ENCODE results near the gene TRIM52. TPM values are rescaled to one million over a fixed set of nuclear protein-coding genes. Genes with fewer than 3 reads are reported as not detected.

The TRIM52 gene
- total and polyA plus RNA-seq, 9 of the 15 experiments (the other 6 are each of a cell fraction or from before 2014, with no cell fraction given) = 3.3 to 21.9 (median 13.5) TPM

- in situ Hi-C loops (cut with MboI) = no loop called here
- BruUV-seq (replicated peaks) = TSS peak; percentile 100
- peak overlapping the region; percentile 95 for H2AFZ ChIP-seq (ENCODE audit: low read depth, low read length)
- no peaks in the 10 kb centered on the region for H3K79me2 ChIP-seq (ENCODE audit: control insufficient read depth, insufficient read depth, low read length)
- peaks cover 29 to 35% of the 10 kb centered on the region in 2 experiments; a peak in 4 of 5 replicates for H3K4me1 ChIP-seq (replicated peaks in 1 of 2; ENCODE audit: control insufficient read depth in 2 of 2, insufficient read depth in 2 of 2, low read length in 2 of 2)
- POLR2A ChIA-PET = interaction anchor here (0.5 to 2.4 kb wide), 23 partner anchors 8 to 377 kb away, joined by 3 to 18 read pairs (median 4); partner anchors contain the start of gene TRIM52
- no peaks in the 10 kb centered on the region for H3K9me3 ChIP-seq (replicated peaks; ENCODE audit: control insufficient read depth, insufficient read depth, low read depth, low read length)
- DNase-seq (ENCODE audit: extremely low read depth in 1 of 4, low spot score in 3 of 4) (peak in 3 of 4 experiments; percentile 36 to 94 (median 71)), ATAC-seq (peak; percentile 53), FAIRE-seq (peak; percentile 35)
- 0% methylated on average over 36 of the region's 36 CpGs for WGBS (ENCODE audit: insufficient coverage, low coverage, missing lambda C conversion rate)
- intact Hi-C loops (cut with micrococcal nuclease) = loop anchor here (1.0 to 2.0 kb wide), 3 partner anchors 11 to 16 kb away; partner anchors contain the start of gene TRIM41
- no peaks in the 10 kb centered on the region for H3K36me3 ChIP-seq (ENCODE audit: control insufficient read depth, insufficient read depth, low read length)
- H3K9me1 ChIP-seq (ENCODE audit: control insufficient read depth, insufficient read depth, low read length) = no peaks in the 10 kb centered on the region
- H3K27ac ChIP-seq (ENCODE audit: extremely low read depth, low read depth, low read length) = peak overlapping the region; percentile 72
- H4K20me1 ChIP-seq (replicated peaks; ENCODE audit: control insufficient read depth, insufficient read depth, low read length) = no peaks in the 10 kb centered on the region
- peak overlapping the region; percentile 93 for H3K4me2 ChIP-seq (ENCODE audit: insufficient read depth, low read length)
- H3K4me3 ChIP-seq = peak overlapping the region; percentile 65
- peak overlapping the region; percentile 73 to 92 for H3K9ac ChIP-seq (ENCODE audit: insufficient read depth in 1 of 2, low read depth in 2 of 2, low read length in 2 of 2)
- H3K27me3 ChIP-seq (ENCODE audit: control insufficient read depth in 2 of 2, insufficient read depth in 2 of 2, low read length in 2 of 2) = no peaks in the 10 kb centered on the region
- CTCF ChIA-PET (ENCODE audit: low intra/inter-chr PET ratio) = no interaction called here
- TF ChIP-seq ZNF740 (CRISPR knock-in tag; IDR thresholded peaks at IDR 0.05) = no peak
- no peak for TF ChIP-seq ZNF740 (tag; IDR thresholded peaks at IDR 0.05)
- TF ChIP-seq ZNF431 (CRISPR knock-in tag; IDR thresholded peaks at IDR 0.05) = 0 out of 2 replicates have a peak, but pooled peaks have one; percentile 33
- no peak for TF ChIP-seq STAG1 (CRISPR knock-in tag; IDR thresholded peaks at IDR 0.05; ENCODE audit: borderline replicate concordance)
- no peak for TF ChIP-seq ZNF23 (CRISPR knock-in tag; IDR thresholded peaks at IDR 0.05)
- TF ChIP-seq NFRKB (IDR thresholded peaks at IDR 0.05; ENCODE audit: low read depth) = 0 out of 2 replicates have a peak, but pooled peaks have one; percentile 32
- no peak for TF ChIP-seq ZFP1 (CRISPR knock-in tag; IDR thresholded peaks at IDR 0.05)
- TF ChIP-seq POLR2B (IDR thresholded peaks at IDR 0.05; ENCODE audit: low read depth, partially characterized antibody) = no peak
- no peak for TF ChIP-seq ZNF609 (CRISPR knock-in tag; IDR thresholded peaks at IDR 0.05; ENCODE audit: borderline replicate concordance)
- peak; percentile 99 for TF ChIP-seq BRD9 (IDR thresholded peaks at IDR 0.05; ENCODE audit: low read depth, partially characterized antibody)
- no peak for TF ChIP-seq E4F1 (CRISPR knock-in tag; IDR thresholded peaks at IDR 0.05; ENCODE audit: borderline replicate concordance)
Measured at GRCh38 chr5:181207214-181207959, 53.6 kb downstream of the TRIM52 start.
